Islet of Langerhans (tissue), 1 donor: ENCODE data around the gene CHRNG.
"Not testable (repeated sequence)": the region's sequence is repeated elsewhere in the genome, so short reads cannot be mapped to it uniquely, and the experiment has no call there.

ENCODE experiments used
- FAIRE-seq: peaks from one replicate; lab custom pipeline; 2011; peaks lifted over from hg19 to GRCh38; lab: Jason Lieb, UNC

The CHRNG gene

DNA sequence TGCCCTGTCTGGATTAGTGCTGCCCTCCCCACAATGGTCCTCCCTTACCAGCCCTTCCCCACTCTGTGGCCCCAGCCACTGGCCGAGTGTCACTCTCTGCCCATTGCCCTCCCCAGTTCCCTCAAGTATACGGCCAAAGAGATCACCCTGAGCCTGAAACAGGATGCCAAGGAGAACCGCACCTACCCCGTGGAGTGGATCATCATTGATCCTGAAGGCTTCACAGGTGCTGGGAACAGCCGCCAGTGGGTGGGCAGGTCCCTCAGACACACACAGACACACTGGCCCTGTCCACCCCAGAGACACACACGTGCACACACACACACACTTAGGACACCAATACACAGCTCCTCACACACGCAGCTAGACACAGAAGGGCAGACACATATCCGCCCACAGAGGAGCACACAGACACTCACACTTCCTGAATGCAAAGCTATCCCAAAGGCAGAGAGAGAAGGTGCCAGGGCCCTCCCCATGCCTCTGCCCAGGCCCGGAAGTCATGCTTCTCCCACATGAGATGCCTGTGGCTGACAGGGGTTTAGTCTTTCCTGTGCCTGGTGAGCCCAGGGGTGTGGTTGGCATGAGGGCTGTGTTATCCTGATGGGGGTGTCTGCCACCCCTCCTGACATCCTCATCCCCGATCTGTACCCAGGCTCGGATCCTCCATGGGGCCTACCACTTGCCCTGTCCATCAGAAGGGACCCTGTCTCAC lies 10.6 kb upstream of the CHRNG start:
- FAIRE-seq: no peak

DNA sequence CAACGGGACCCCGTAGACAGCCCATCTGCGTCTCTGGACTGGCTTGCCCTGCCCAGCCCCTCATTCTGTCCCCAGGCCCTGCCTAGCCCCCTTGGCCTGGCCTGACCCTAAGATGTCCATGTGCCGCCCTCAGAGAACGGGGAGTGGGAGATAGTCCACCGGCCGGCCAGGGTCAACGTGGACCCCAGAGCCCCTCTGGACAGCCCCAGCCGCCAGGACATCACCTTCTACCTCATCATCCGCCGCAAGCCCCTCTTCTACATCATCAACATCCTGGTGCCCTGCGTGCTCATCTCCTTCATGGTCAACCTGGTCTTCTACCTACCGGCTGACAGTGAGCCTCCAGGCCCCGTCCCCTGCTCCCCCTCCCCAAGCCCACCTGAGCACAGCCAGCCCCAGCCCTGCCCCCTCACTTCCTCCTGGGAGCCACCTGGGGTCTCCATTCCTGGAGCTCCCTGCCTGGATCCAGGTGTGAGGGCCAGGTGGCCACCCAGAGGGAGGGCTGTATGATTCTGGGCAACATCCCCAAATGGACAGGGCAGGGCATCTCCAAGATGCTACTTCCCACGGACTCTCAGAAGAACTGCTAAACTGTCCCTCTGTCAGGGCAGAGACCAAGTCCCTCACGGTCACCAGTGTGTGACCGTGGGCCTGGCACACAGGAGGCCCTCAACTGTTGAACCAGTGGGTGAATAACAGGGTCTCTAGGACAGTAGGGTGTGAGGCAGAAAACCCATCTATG lies 9.5 kb upstream of the CHRNG start:
- FAIRE-seq: no peak

DNA sequence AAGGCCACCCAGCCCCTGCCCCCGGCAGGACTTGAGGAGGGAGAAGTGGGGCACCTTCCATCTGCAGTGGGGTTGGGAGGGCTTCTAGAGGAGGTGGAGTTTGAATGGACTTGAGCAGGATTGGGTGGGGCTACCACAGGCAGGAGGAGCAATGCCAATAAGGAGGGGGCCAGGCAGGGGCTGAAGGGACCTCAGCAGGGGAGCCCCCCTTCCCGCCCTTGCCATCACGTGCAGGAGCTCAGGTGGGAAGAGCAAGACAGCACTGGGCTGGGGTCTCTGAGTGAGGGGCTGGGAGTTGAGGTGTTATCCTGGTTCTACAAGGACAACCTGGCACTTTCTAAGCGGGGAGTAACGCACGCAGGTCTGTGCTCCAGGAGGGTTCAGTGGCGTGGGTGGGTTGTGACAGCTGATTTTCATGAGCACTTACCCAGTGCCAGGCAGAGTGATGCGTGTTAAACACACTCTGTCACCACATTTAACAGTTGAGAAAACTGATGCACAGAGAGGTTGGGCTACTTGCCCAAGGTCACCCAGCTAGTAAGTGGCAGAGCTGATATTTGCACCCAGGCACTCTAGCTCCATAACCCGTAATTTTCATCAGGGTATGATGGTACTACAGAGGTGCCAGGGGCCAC lies 8.7 kb upstream of the CHRNG start:
- FAIRE-seq: no peak

DNA sequence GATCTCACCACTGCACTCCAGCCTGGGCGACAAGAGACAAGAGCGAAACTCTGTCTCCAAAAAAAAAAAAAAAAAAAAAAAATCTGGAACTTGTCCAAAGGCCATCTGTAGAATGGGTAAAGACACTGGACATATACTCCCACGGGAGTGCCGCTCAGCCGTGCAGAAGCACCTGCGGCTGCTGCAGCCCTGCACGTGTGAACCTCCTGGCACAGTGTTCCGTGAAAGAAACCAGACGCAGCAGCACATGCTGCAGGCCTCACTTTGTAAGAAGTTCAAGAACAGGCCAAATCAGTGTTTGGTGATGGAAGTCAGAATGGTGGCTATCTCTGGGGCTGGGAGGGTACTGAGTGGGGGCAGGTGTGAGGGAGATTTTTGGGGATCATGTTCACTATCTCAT lies 7.1 kb upstream of the CHRNG start:
- FAIRE-seq: no peak

DNA sequence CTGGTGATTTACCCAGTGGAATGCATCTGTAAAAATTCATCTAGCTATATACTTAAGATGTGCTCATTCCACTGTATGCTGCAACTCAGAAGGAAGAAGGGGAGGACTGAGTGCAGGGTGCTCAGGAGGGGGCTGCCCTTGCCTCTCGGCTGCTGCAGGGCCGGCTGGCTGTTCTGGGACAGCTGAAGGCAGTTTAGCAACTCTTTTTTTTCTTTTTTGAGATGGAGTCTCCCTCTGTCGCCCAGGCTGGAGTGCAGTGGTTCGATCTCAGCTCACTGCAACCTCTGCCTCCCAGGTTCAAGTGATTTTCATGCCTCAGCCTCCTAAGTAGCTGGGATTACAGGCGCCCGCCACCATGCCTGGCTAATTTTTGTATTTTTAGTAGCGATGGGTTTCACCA lies 6.7 kb upstream of the CHRNG start:
- not testable (repeated sequence) for FAIRE-seq

DNA sequence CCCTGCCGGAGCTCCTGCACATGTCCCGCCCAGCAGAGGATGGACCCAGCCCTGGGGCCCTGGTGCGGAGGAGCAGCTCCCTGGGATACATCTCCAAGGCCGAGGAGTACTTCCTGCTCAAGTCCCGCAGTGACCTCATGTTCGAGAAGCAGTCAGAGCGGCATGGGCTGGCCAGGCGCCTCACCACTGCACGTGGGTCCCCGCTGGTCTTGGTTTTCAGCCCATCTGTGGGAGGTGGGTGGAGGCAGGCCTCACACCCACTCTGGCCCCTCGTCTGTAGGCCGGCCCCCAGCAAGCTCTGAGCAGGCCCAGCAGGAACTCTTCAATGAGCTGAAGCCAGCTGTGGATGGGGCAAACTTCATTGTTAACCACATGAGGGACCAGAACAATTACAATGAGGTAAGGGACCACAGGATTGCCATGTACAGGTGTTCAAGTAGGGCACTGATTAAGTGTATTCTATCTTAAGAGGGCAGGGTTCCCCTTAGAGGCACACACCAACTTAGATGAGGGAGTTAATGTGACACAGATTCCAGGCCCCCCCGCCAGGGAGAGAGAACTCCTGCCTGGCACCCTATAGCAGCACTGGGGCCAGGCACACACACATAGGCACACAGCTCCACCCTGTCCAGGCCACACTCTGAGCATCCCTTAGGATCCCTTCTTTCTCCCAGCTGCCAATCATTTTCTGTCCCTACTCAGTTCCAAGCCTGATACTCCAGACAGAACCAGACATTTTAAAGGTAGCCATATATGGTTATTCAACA lies 5.4 kb upstream of the CHRNG start:
- FAIRE-seq: no peak

DNA sequence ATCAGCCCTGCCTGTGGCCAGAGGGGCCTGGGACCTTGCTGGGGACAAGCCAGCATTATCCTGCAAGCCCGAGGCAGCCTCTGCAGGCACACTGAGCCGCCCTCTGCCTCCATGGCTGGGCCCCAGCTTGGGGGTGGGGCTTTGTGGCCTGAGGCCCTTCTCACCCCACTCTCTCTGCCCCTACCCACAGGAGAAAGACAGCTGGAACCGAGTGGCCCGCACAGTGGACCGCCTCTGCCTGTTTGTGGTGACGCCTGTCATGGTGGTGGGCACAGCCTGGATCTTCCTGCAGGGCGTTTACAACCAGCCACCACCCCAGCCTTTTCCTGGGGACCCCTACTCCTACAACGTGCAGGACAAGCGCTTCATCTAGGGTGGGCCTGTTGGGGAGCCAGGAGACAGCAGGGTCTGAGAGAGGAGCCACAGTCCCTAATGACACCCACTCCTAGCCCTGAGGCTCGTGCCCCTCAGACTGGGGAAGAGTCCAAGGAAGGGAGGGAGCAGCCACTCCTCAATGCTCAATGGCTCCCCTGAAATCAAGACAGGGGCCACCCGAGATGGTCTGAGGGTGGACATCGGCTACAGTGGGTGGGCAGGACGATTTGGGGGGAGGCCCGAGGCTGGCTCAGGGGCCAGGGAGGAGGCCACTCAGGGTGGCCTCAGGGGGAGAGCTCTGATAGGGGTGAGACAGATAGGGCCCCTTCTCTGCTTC lies 4.4 kb upstream of the CHRNG start:
- no peak for FAIRE-seq

DNA sequence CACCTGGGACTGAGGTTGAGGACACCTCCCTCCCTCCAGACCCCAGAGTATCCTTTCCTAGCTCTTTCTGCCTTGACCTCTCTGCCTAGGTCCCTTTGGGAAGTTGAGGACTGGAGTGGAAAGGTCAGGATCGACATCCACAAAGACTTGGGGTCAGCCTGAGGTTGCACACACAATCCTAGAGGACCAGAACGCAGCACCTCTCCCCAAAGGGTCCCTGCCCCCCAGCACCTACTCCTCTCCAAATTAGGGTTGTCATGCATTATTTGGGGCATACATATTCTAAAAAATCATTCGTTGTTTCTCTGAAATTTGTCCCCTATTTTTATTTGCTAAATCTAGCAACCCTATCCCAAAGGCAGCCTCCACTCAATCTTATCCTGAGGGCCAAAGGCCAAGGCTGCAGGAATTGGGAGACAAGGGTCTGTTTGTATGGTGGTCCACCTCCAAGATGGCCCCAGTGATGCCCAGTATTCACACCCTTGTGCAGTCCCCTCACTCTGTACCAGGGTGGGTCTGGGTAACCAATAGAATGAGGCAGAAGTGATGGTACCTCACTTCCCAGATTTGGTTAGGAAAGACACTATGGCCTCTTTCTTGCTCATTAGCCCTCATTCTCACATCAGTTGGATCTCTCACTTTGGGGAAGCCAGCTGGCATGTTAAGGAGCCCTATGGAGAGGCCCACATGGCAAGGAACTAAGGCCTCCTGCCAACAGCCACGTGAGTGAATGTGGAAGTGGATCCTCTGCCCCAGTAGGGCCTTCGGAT lies 3.5 kb upstream of the CHRNG start:
- FAIRE-seq: no peak

DNA sequence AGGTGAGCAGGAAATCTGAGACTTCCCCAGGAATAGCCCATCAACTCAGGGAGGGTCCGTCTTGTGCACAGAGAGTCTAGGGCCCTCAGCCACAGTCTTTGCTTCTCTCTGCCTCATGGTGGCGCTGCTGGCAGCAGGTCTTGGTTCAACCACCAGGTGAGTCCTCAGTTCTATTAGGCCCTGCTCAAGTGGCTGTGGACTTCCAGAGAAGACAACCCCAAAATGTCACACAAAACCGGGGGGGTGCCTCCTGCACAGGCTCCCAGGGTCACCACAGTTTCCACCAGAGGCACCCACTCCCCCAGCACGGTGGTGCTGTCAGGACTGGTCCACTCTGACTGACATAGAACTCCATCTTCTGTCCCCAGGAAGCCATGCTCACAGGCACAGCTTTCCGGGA lies 2.4 kb upstream of the CHRNG start:
- FAIRE-seq: no peak

DNA sequence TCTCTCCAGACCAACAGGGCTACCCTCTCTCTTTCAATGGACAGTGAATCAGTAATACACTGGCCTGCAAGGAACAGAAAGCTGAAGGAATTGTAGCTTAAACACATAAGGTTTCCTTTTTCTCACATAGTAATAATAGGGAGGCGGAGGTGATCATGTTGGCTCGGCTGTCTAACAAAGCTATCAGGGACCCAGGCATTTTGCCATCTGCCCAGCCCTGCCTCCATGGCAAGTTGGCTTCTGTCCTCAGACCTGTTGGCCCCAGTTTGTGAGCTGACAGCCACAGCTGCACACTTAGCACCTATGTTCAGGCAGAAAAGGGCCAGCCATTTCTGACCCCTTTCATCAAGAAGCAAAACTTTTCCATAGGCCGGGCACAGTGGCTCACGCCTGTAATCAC lies 2.0 kb upstream of the CHRNG start:
- no peak for FAIRE-seq

DNA sequence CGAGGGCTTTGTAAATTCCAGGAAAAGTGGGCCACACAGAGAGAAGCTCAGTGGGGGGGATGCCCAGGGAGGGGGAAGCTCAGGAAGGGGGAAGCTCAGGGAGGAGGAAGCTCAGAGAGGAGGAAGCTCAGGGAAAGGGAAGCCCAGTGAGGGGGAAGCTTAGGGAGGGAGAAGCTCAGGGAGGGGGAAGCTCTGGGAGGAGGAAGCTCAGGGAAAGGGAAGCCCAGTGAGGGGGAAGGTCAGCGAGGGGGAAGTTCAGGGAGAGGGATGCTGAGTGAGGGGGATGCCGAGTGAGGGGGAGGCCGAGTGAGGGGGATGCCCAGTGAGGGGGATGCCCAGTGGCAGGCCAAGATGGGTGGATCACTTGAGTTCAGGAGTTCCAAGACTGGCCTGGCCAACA lies 821 bp upstream of the CHRNG start:
- no peak for FAIRE-seq

DNA sequence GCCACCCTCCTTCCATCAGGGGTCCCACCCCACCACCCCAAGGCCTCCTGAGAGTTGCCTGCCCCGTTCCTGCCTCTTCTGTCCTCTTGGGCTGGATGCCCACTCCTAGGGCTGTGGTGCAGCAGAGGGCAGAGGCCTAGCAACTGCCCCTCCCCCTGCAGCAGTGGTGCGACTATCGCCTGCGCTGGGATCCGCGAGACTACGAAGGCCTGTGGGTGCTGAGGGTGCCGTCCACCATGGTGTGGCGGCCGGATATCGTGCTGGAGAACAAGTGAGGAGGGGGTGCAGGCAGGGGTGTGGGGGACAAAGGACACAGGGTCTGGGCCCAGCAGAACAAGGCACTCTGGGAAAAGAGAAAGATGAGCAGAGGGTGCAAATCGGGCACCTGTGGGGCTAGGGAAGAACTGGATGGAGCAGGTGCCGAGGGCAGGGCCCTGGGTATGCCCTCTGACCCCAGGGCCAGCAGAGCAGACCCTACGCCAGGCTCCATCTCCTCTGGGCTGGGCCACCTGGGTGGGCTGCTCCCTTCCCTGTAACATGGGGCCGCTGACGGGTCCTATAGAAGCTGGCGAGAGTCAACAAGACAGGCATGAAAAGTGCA lies 1.0 kb downstream of the CHRNG start:
- no peak for FAIRE-seq

DNA sequence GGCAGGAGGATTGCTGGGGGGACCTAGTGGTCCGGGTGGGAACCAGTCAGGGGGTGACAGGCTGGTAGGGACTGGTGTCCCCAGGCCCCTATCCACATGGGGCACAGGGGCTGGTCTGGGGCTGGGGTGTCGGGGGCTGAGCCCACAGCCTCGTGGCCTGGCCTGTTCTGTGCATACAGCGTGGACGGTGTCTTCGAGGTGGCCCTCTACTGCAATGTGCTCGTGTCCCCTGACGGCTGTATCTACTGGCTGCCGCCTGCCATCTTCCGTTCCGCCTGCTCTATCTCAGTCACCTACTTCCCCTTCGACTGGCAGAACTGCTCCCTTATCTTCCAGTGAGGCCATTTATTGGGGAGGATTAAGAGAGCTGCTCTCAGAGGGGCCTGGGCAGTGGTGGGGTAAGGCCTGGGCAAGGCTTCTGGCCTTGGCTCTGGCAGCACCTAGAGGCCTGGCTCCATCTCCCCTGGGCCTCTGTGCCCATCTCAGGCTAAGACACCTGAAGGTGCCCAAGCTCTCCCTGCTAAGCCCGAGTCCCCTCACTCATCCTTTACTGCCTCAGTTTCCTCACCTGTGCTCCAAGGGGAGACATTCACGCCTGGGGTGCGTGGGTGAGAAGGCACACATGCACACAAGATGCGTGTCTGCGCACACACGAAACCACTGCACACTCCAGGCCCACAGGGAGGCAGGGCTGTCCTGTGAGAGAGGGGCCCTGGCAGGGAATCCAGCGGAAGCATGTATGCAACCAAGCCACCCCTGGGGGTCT lies 1.9 kb downstream of the CHRNG start:
- FAIRE-seq: no peak

DNA sequence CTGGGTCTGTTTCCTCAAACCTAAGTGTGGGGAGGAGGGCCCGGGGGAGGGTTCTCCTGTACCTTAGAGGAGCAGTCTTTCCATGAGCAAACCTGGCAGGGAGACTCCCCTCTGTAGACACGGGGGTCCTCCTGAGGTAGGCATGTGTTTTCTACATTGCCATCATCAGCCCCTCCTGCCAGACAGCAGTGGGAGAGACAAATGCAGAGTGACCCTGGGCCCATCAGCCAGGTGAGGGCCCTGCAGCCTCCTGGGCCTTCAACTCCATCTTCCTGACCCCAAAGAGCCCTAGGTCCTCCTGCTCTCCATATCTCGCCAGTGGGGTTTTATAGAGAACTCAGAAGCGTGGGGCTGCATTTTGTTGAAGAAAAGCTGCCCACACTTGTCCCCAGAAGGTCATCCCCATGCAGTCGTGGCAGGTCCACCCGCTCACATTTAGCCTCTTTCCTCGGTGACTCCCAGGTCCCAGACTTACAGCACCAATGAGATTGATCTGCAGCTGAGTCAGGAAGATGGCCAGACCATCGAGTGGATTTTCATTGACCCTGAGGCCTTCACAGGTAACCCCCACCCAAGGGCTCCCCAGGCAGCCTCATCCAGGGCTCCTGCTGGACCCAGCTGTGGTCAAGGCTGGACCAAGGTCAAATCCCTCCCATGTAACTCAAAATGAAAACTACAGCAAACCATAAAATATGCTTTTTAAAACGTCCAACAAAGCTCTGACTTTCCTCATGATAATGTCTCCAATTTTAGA lies 2.6 kb downstream of the CHRNG start:
- no peak for FAIRE-seq

DNA sequence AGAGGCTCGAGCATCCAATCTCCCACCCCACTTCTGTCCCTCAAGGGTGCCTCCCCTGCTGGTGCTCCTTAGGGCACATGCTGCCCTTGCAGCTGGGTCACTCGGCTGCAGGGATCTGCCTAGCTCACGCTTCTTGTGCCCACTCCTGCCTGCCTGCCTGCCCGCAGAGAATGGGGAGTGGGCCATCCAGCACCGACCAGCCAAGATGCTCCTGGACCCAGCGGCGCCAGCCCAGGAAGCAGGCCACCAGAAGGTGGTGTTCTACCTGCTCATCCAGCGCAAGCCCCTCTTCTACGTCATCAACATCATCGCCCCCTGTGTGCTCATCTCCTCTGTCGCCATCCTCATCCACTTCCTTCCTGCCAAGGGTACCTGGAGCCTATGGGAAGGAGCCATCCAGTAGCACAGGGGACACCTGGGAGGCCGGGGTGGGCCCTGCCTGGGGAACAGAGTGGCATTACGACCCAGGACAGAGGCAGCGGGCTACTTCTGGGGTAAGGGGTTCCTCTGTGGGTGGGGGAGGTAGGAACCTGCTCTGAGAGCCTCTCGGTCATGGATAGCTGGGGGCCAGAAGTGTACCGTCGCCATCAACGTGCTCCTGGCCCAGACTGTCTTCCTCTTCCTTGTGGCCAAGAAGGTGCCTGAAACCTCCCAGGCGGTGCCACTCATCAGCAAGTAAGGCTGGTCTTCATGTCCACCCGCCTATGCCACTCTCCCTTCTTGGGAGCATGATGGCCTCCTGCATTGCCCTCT lies 3.4 kb downstream of the CHRNG start:
- FAIRE-seq: no peak

DNA sequence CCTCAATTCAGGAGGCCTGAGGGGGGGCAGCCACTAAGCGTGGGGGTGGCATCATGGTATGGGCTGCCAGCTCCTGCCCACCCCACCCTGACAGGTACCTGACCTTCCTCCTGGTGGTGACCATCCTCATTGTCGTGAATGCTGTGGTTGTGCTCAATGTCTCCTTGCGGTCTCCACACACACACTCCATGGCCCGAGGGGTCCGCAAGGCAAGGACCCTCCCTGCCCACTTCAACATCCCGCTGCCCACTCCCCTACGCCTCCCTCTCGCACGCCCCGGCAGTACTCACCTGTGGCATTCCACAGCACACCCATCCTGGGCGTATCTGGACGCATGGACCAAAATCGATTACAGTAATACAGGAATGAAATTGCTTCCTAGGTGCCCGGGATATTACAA lies 4.0 kb downstream of the CHRNG start:
- FAIRE-seq: no peak

DNA sequence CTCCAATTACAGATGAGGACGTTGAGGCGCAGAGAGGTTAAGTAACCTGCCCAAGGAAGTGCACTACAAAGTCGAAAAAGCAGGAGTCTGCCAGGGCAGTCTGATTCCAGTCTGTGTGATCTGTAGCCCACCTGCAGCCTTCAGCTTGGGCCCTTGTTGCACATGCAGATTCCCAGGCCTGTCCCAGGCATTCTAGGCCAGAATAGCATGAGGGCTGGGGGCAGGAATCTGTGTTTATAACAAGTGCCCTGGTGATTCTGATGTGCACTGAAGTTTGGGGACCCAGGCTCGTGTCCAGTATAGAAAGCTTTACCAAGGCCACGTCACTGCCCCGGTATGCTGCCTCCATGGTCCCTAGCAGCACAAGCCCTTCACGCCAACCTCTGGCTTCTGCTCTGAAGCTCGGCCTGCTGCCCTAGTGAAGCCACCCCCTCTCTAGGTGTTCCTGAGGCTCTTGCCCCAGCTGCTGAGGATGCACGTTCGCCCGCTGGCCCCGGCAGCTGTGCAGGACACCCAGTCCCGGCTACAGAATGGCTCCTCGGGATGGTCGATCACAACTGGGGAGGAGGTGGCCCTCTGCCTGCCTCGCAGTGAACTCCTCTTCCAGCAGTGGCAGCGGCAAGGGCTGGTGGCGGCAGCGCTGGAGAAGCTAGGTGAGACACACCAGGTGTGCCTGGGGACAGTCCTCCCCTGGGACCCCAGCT lies 4.6 kb downstream of the CHRNG start:
- no peak for FAIRE-seq

DNA sequence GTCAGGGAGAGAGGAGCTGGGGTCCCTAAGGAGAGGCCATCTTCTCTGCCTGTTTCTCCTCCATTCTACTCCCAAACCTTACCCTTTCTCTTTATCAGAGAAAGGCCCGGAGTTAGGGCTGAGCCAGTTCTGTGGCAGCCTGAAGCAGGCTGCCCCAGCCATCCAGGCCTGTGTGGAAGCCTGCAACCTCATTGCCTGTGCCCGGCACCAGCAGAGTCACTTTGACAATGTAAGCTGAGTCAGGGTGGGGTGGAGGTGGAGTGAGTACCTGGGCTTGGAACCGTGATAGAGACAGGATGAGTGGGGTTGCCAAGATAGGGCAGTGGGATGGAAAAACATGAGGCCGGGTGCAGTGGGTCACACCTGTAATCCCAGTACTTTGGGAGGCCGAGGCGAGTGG lies 5.2 kb downstream of the CHRNG start:
- FAIRE-seq: no peak
